ENCODE data around the gene RDH11.

Gene RDH11

DNA sequence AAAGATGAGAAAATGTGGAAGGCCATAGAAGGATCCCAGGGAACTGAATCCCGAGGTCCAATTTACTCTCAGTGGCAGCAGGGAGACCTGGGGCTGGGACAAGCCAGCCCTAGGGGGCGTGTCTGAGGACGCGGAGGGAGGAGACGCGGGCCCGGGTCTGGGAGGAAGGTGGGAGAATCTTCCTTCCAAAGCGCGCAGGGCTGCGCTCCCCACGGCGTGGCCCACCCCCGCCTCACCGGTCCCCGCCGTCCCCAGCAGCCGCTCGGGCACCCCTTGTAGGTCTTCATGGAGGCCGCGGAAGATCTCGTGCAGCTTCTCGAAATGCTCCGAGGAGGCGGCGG is 21.5 kb downstream of the RDH11 start:
- Histone ChIP-seq H3K4me2 (ENCODE audit: low read depth, low read length, poor library complexity, severe bottlenecking) (peak overlapping the region; percentile 99), H3K27me3 (ENCODE audit: insufficient read depth, low read length, poor library complexity, severe bottlenecking) (no peaks in the 10 kb centered on the region), H4K20me1 (ENCODE audit: insufficient read depth, low read length, poor library complexity, severe bottlenecking) (peaks cover 27% of the 10 kb centered on the region), H2AFZ (ENCODE audit: low read length) (peak overlapping the region; percentile 91), H3K4me1 (ENCODE audit: insufficient read depth, low read length, poor library complexity, severe bottlenecking) (peaks cover 32% of the 10 kb centered on the region), H3K9me2 (replicated peaks; ENCODE audit: low read depth, low read length) (no peaks in the 10 kb centered on the region), H3K36me3 (ENCODE audit: insufficient read depth, low read length) (peaks cover 28% of the 10 kb centered on the region; the same call in 1 of the 2 replicates), H3K79me2 (ENCODE audit: insufficient read depth, low read length) (peaks cover 48% of the 10 kb centered on the region), H3F3A (ENCODE audit: low read depth) (no peaks in the 10 kb centered on the region), H3K9ac (ENCODE audit: low read depth, low read length, poor library complexity, severe bottlenecking) (peak overlapping the region; percentile 76), H3K4me3 (ENCODE audit: low read length, poor library complexity, severe bottlenecking) (peak overlapping the region; percentile 88), H3K9me3 (ENCODE audit: insufficient read depth, low read depth, low read length) (no peaks in the 10 kb centered on the region)
- no peak for TF ChIP-seq EZH2phosphoT487 (IDR thresholded peaks at IDR 0.05; ENCODE audit: borderline replicate concordance)
- TF ChIP-seq, protein P1, sequence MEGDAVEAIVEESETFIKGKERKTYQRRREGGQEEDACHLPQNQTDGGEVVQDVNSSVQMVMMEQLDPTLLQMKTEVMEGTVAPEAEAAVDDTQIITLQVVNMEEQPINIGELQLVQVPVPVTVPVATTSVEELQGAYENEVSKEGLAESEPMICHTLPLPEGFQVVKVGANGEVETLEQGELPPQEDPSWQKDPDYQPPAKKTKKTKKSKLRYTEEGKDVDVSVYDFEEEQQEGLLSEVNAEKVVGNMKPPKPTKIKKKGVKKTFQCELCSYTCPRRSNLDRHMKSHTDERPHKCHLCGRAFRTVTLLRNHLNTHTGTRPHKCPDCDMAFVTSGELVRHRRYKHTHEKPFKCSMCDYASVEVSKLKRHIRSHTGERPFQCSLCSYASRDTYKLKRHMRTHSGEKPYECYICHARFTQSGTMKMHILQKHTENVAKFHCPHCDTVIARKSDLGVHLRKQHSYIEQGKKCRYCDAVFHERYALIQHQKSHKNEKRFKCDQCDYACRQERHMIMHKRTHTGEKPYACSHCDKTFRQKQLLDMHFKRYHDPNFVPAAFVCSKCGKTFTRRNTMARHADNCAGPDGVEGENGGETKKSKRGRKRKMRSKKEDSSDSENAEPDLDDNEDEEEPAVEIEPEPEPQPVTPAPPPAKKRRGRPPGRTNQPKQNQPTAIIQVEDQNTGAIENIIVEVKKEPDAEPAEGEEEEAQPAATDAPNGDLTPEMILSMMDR (conservative IDR thresholded peaks at IDR 0.05; ENCODE audit: low read length): peak; percentile 40

DNA sequence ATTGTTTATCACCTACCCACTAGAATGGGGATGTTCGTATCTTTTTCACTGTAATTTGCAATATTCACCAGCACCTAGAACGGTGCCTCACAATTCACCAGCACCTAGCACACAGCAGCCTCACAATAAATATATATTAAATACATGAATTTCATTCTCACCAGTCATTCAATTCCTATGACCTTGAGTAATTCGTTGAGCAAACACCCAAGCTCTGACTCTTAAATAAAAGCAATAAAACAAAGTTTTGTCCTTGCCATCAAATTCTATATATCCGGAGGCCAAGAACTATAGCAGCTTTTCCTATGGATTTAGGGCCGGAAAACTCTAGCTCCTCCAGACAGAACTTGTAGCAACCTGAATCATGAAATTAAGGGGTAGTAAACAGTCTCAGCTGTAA is 22.1 kb downstream of the RDH11 start:
- Histone ChIP-seq H3K4me1 (ENCODE audit: insufficient read depth, low read length, poor library complexity, severe bottlenecking) (peaks cover 32% of the 10 kb centered on the region), H3K9ac (ENCODE audit: low read depth, low read length, poor library complexity, severe bottlenecking) (peak overlapping the region; percentile 76), H3K27me3 (ENCODE audit: insufficient read depth, low read length, poor library complexity, severe bottlenecking) (no peaks in the 10 kb centered on the region), H3K79me2 (ENCODE audit: insufficient read depth, low read length) (peaks cover 51% of the 10 kb centered on the region), H3K9me2 (replicated peaks; ENCODE audit: low read depth, low read length) (no peaks in the 10 kb centered on the region), H3K4me3 (ENCODE audit: low read length, poor library complexity, severe bottlenecking) (peak overlapping the region; percentile 88), H2AFZ (ENCODE audit: low read length) (no peak overlapping the region), H3K4me2 (ENCODE audit: low read depth, low read length, poor library complexity, severe bottlenecking) (peak overlapping the region; percentile 99), H4K20me1 (ENCODE audit: insufficient read depth, low read length, poor library complexity, severe bottlenecking) (peaks cover 27% of the 10 kb centered on the region), H3F3A (ENCODE audit: low read depth) (no peaks in the 10 kb centered on the region), H3K36me3 (ENCODE audit: insufficient read depth, low read length) (peaks cover 22% of the 10 kb centered on the region; the same call in 1 of the 2 replicates), H3K9me3 (ENCODE audit: insufficient read depth, low read depth, low read length) (no peaks in the 10 kb centered on the region)
- TF ChIP-seq, protein P1 (conservative IDR thresholded peaks at IDR 0.05; ENCODE audit: low read length): no peak
- TF ChIP-seq EZH2phosphoT487 (IDR thresholded peaks at IDR 0.05; ENCODE audit: borderline replicate concordance): no peak

DNA sequence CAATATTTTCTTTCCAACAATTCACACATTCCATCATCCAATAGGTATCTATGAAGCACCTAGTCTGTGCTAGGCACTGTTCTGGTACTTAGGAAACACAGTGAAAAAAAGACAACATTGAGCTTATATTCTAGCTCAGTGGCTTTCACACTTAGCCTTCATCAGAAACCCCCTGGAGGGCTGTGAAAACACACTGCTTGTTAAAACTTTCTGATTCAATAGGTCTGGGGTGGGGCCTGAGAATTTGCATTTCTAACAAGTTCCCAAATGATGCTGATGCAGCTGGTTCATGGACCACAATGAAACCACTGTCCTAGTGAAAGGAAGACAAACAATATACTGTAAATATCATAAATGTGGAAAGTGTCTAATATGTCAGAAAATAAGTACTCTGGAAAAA is 27.0 kb downstream of the RDH11 start:
- TF ChIP-seq EZH2phosphoT487 (IDR thresholded peaks at IDR 0.05; ENCODE audit: borderline replicate concordance): no peak
- TF ChIP-seq, protein P1 (conservative IDR thresholded peaks at IDR 0.05; ENCODE audit: low read length): no peak
- no peaks in the 10 kb centered on the region for H3K27me3 ChIP-seq (ENCODE audit: insufficient read depth, low read length, poor library complexity, severe bottlenecking)
- H3K9me2 ChIP-seq (replicated peaks; ENCODE audit: low read depth, low read length): no peaks in the 10 kb centered on the region
- peak overlapping the region; percentile 21 for H3K4me2 ChIP-seq (ENCODE audit: low read depth, low read length, poor library complexity, severe bottlenecking)
- H3K4me3 ChIP-seq (ENCODE audit: low read length, poor library complexity, severe bottlenecking): no peak overlapping the region
- peaks cover 39% of the 10 kb centered on the region for H4K20me1 ChIP-seq (ENCODE audit: insufficient read depth, low read length, poor library complexity, severe bottlenecking)
- H3K4me1 ChIP-seq (ENCODE audit: insufficient read depth, low read length, poor library complexity, severe bottlenecking): peaks cover 28% of the 10 kb centered on the region
- no peak overlapping the region for H3K9ac ChIP-seq (ENCODE audit: low read depth, low read length, poor library complexity, severe bottlenecking)
- no peaks in the 10 kb centered on the region for H3K36me3 ChIP-seq (ENCODE audit: insufficient read depth, low read length)
- no peak overlapping the region for H2AFZ ChIP-seq (ENCODE audit: low read length)
- H3K9me3 ChIP-seq (ENCODE audit: insufficient read depth, low read depth, low read length): no peaks in the 10 kb centered on the region
- no peaks in the 10 kb centered on the region for H3F3A ChIP-seq (ENCODE audit: low read depth)
- H3K79me2 ChIP-seq (ENCODE audit: insufficient read depth, low read length): peaks cover 63% of the 10 kb centered on the region
